HG02885 (cell line): ENCODE measurements around the gene PLSCR3.

Experiments
- ATAC-seq: cut with Tn5 transposase; IDR thresholded peaks from one replicate; pipeline ENCODE4 v1.9.1; 2021; ENCODE audit warnings: mild to moderate bottlenecking; ENCODE audit not compliant: unreplicated experiment, poor library complexity

PLSCR3 gene

GRCh38 chr17:7407485-7408251, 13.3 kb upstream of the PLSCR3 start, which contains the start of gene NLGN2:
Gene NLGN2 (plus strand): TSS chr17:7407845. CDS start chr17:7408256, 411 bp downstream.
- ATAC-seq = no peak

GRCh38 chr17:7407082-7407481, 12.8 kb upstream of the PLSCR3 start:
- ATAC-seq = no peak

DNA sequence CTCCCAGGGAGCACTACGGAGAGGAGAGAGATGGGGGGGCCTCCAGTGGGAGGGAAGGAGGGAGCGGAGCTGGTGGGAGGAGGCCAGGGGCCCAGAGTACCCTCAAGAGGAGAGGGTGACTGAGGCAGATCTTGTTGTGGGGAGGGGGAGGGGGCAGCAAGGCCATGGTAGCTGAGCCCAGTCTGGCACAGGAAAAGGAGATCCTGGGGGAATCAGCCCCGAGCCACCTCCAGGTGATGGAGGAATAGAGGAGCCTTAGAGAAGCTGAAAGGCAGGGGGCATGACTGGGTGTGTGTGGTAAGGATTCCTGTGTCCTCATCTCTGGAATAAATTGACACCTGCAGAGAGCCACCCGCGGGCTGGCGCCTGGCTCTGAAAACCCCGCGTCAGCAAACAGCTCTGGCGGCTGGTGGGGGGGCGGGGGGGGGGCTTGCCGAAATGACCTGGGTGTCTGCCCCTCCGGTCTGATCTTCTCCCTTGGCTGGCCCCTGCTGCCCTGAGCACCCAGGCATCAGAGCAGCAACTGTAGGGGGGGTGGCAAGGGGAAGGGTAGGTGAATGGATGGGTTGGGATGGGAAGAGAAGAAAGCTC, 12.0 kb upstream of the PLSCR3 start:
- ATAC-seq = no peak

DNA sequence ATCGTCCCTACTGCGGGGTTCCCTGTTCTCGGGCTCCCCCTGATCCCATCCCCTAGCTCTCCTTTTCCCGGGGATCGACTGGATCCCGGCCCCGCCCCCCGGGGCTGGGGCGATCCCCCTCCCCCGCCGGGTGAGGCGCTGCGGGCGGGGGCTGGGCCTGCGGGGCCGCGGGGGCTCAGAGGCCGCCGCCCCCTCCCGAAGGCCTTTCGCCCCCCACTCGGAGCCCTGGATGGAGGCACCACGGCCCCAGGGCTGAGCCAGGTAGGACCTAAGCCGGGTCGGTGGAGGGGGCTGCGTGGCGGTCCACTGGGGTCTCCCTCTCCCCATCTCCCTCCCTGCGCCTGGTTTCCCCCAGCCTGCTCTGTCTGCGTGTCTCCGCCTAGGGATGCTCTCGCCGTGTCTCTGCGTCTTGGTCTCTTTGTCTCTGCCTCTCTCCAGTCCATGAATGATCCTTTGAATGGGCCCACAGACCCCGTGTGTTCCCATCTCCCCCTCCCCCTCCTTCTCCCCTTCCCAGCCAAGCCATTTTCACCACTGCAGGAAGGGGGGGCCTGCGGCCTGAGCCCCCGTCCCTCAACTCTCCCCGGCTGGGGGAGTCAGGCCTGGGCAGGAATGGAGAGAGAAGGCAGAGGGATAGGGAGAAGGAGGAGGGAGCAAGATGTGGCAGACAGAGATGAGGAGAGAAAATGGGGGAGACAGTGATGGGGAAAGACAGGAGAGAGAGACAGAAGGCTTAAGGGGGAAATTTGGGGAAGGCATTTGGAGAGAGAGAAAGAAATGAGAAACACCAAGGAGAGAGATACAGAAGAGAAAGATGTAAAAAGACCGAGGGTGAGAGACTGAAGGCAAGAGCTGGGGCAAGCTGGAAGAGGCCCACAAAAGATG, 11.3 kb upstream of the PLSCR3 start:
- ATAC-seq = no peak

GRCh38 chr17:7404737-7405349, 10.5 kb upstream of the PLSCR3 start:
- ATAC-seq = no peak

- ATAC-seq = peak; percentile 96
Observed at GRCh38 chr17:7403977-7404736, 9.8 kb upstream of the PLSCR3 start, which contains the start of gene TMEM256. Gene TMEM256 (minus strand): TSS chr17:7404097. CDS start chr17:7404084, 13 bp downstream.

DNA sequence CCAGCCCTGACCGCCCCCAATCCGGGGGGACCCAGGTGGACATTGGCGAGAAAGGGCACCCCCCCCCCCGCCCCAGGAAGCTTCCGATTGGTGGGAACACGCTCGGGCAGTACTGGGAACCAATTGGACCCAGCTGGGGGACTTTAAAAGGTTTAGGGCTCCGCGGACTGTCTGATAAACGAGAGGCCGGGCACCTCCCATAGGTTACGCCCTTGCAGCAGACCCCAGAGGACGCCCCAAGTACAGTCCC, 9.3 kb upstream of the PLSCR3 start:
- no peak for ATAC-seq

GRCh38 chr17:7403043-7403726, 8.9 kb upstream of the PLSCR3 start:
- ATAC-seq = no peak

GRCh38 chr17:7398612-7399011, 4.3 kb upstream of the PLSCR3 start:
- ATAC-seq = no peak

GRCh38 chr17:7396147-7396546, 1.8 kb upstream of the PLSCR3 start:
- ATAC-seq = no peak

- ATAC-seq = peak; percentile 58
Observed at GRCh38 chr17:7393613-7394451, 493 bp downstream of the PLSCR3 start.

GRCh38 chr17:7392696-7393612, 1.4 kb downstream of the PLSCR3 start:
- no peak for ATAC-seq

DNA sequence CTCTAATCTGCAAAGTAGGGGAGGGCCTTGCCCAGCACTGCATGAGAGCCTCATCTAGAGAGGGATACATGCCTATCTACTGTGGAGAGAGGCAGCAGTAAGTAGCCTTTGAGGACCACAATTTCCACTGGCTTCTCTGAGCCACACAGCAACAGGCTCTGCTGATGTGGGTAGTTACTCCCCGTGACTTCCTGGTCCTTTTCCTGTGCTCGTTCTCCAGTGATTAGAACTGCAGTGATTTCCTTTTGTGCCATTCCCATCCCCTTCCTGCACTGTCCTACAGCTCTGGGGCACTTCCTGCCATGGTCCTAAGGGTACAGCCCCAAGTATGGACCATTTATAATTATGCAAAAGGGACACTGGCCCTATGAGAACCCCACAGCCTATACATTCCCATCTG, 3.0 kb downstream of the PLSCR3 start:
- ATAC-seq = no peak

GRCh38 chr17:7389924-7390910, 4.1 kb downstream of the PLSCR3 start:
- ATAC-seq = no peak

DNA sequence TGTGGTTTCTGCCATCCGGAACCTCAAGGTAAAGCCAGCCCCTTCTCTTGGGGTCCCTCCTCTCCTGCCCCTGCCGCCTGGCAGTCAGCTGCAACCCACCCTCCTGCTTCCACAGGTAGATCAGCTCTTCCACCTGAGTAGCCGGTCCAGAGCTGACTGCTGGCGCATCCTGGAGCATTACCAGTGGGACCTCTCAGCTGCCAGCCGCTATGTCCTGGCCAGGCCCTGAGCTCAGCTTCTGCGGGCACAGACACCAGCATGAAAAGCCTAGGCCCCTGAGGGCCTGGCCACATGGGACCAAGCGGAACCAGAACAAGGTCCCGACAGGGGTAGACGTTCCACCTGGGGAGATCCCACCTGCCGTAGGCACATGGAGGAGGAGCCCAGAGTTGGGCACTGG, 5.5 kb downstream of the PLSCR3 start:
- no peak for ATAC-seq

GRCh38 chr17:7384489-7385081, 9.7 kb downstream of the PLSCR3 start:
- no peak for ATAC-seq
